ENCODE results near the gene PRUNE2.

PRUNE2 gene

GRCh38 chr9:76732341-76732958, 173.5 kb downstream of the PRUNE2 start:
- Histone ChIP-seq H3K27ac (ENCODE audit: insufficient read depth, low read depth, low read length, poor library complexity, severe bottlenecking) (no peak overlapping the region), H3K9me3 (ENCODE audit: control insufficient read depth, low read length) (no peaks in the 10 kb centered on the region), H3K4me1 (ENCODE audit: control insufficient read depth, insufficient read depth, low read length) (no peaks in the 10 kb centered on the region), H3K4me3 (ENCODE audit: insufficient read depth, low read depth, low read length) (no peak overlapping the region), H3K36me3 (ENCODE audit: control insufficient read depth, insufficient read depth, low read length) (no peaks in the 10 kb centered on the region), H3K27me3 (ENCODE audit: control insufficient read depth, insufficient read depth, low read length, poor library complexity, severe bottlenecking) (no peaks in the 10 kb centered on the region)
- 94 to 97% methylated on average over 3 of the region's 3 CpGs for WGBS, 2 experiments

GRCh38 chr9:76730801-76731200, 175.1 kb downstream of the PRUNE2 start:
- Histone ChIP-seq H3K27ac (ENCODE audit: insufficient read depth, low read depth, low read length, poor library complexity, severe bottlenecking) (no peak overlapping the region), H3K27me3 (ENCODE audit: control insufficient read depth, insufficient read depth, low read length, poor library complexity, severe bottlenecking) (no peaks in the 10 kb centered on the region)
- WGBS, 2 experiments, result 94 to 96% methylated on average over 6 of the region's 6 CpGs

GRCh38 chr9:76729980-76730737, 175.8 kb downstream of the PRUNE2 start:
- WGBS, 2 experiments, result 92 to 96% methylated on average over 8 of the region's 8 CpGs
- Histone ChIP-seq H3K9me3 (ENCODE audit: control insufficient read depth, low read length) (no peaks in the 10 kb centered on the region), H3K27me3 (ENCODE audit: control insufficient read depth, insufficient read depth, low read length, poor library complexity, severe bottlenecking) (no peaks in the 10 kb centered on the region), H3K4me3 (ENCODE audit: insufficient read depth, low read depth, low read length) (no peak overlapping the region), H3K4me1 (ENCODE audit: control insufficient read depth, insufficient read depth, low read length) (no peaks in the 10 kb centered on the region), H3K27ac (ENCODE audit: insufficient read depth, low read depth, low read length, poor library complexity, severe bottlenecking) (no peak overlapping the region), H3K36me3 (ENCODE audit: control insufficient read depth, insufficient read depth, low read length) (no peaks in the 10 kb centered on the region)

More at GRCh38 chr9:76730801-76731200, 175.1 kb downstream of the PRUNE2 start:
- Histone ChIP-seq H3K9me3 (ENCODE audit: control insufficient read depth, low read length) (no peaks in the 10 kb centered on the region), H3K4me3 (ENCODE audit: insufficient read depth, low read depth, low read length) (no peak overlapping the region), H3K4me1 (ENCODE audit: control insufficient read depth, insufficient read depth, low read length) (no peaks in the 10 kb centered on the region), H3K36me3 (ENCODE audit: control insufficient read depth, insufficient read depth, low read length) (no peaks in the 10 kb centered on the region)

GRCh38 chr9:76729116-76729515, 176.8 kb downstream of the PRUNE2 start:
- no peaks in the 10 kb centered on the region for H3K4me1 ChIP-seq (ENCODE audit: control insufficient read depth, insufficient read depth, low read length)
- H3K36me3 ChIP-seq (ENCODE audit: control insufficient read depth, insufficient read depth, low read length), result no peaks in the 10 kb centered on the region
- WGBS, 2 experiments, result 89 to 97% methylated on average over 3 of the region's 3 CpGs
- H3K27ac ChIP-seq (ENCODE audit: insufficient read depth, low read depth, low read length, poor library complexity, severe bottlenecking), result no peak overlapping the region
- H3K4me3 ChIP-seq (ENCODE audit: insufficient read depth, low read depth, low read length), result no peak overlapping the region
- no peaks in the 10 kb centered on the region for H3K27me3 ChIP-seq (ENCODE audit: control insufficient read depth, insufficient read depth, low read length, poor library complexity, severe bottlenecking)
- H3K9me3 ChIP-seq (ENCODE audit: control insufficient read depth, low read length), result no peaks in the 10 kb centered on the region

GRCh38 chr9:76725885-76726284, 180.0 kb downstream of the PRUNE2 start:
- Histone ChIP-seq H3K4me3 (ENCODE audit: insufficient read depth, low read depth, low read length) (no peak overlapping the region), H3K9me3 (ENCODE audit: control insufficient read depth, low read length) (no peaks in the 10 kb centered on the region), H3K4me1 (ENCODE audit: control insufficient read depth, insufficient read depth, low read length) (no peaks in the 10 kb centered on the region), H3K36me3 (ENCODE audit: control insufficient read depth, insufficient read depth, low read length) (no peaks in the 10 kb centered on the region), H3K27ac (ENCODE audit: insufficient read depth, low read depth, low read length, poor library complexity, severe bottlenecking) (no peak overlapping the region), H3K27me3 (ENCODE audit: control insufficient read depth, insufficient read depth, low read length, poor library complexity, severe bottlenecking) (no peaks in the 10 kb centered on the region)
- 76 to 82% methylated on average over 6 of the region's 6 CpGs for WGBS, 2 experiments

- 90 to 92% methylated on average over 3 to 4 of the region's 4 CpGs for WGBS, 2 experiments
- no peaks in the 10 kb centered on the region for H3K36me3 ChIP-seq (ENCODE audit: control insufficient read depth, insufficient read depth, low read length)
- H3K27me3 ChIP-seq (ENCODE audit: control insufficient read depth, insufficient read depth, low read length, poor library complexity, severe bottlenecking), result no peaks in the 10 kb centered on the region
- no peaks in the 10 kb centered on the region for H3K9me3 ChIP-seq (ENCODE audit: control insufficient read depth, low read length)
- no peak overlapping the region for H3K4me3 ChIP-seq (ENCODE audit: insufficient read depth, low read depth, low read length)
- no peaks in the 10 kb centered on the region for H3K4me1 ChIP-seq (ENCODE audit: control insufficient read depth, insufficient read depth, low read length)
- H3K27ac ChIP-seq (ENCODE audit: insufficient read depth, low read depth, low read length, poor library complexity, severe bottlenecking), result no peak overlapping the region
Measured at GRCh38 chr9:76725011-76725546, 180.8 kb downstream of the PRUNE2 start.

- 83 to 84% methylated on average over 2 to 3 of the region's 3 CpGs for WGBS, 2 experiments
- Histone ChIP-seq H3K4me1 (ENCODE audit: control insufficient read depth, insufficient read depth, low read length) (no peaks in the 10 kb centered on the region), H3K4me3 (ENCODE audit: insufficient read depth, low read depth, low read length) (no peak overlapping the region)
Measured at GRCh38 chr9:76720245-76720644, 185.7 kb downstream of the PRUNE2 start.

GRCh38 chr9:76718166-76718565, 187.7 kb downstream of the PRUNE2 start:
- Histone ChIP-seq H3K36me3 (ENCODE audit: control insufficient read depth, insufficient read depth, low read length) (no peaks in the 10 kb centered on the region), H3K27ac (ENCODE audit: insufficient read depth, low read depth, low read length, poor library complexity, severe bottlenecking) (no peak overlapping the region), H3K4me1 (ENCODE audit: control insufficient read depth, insufficient read depth, low read length) (no peaks in the 10 kb centered on the region), H3K27me3 (ENCODE audit: control insufficient read depth, insufficient read depth, low read length, poor library complexity, severe bottlenecking) (no peaks in the 10 kb centered on the region), H3K4me3 (ENCODE audit: insufficient read depth, low read depth, low read length) (no peak overlapping the region), H3K9me3 (ENCODE audit: control insufficient read depth, low read length) (no peaks in the 10 kb centered on the region)
- 77 to 83% methylated on average over 3 to 4 of the region's 4 CpGs for WGBS, 2 experiments

More at GRCh38 chr9:76720245-76720644, 185.7 kb downstream of the PRUNE2 start:
- Histone ChIP-seq H3K36me3 (ENCODE audit: control insufficient read depth, insufficient read depth, low read length) (no peaks in the 10 kb centered on the region), H3K27ac (ENCODE audit: insufficient read depth, low read depth, low read length, poor library complexity, severe bottlenecking) (no peak overlapping the region), H3K27me3 (ENCODE audit: control insufficient read depth, insufficient read depth, low read length, poor library complexity, severe bottlenecking) (no peaks in the 10 kb centered on the region), H3K9me3 (ENCODE audit: control insufficient read depth, low read length) (no peaks in the 10 kb centered on the region)

- Histone ChIP-seq H3K9me3 (ENCODE audit: control insufficient read depth, low read length) (no peaks in the 10 kb centered on the region), H3K27me3 (ENCODE audit: control insufficient read depth, insufficient read depth, low read length, poor library complexity, severe bottlenecking) (no peaks in the 10 kb centered on the region), H3K4me1 (ENCODE audit: control insufficient read depth, insufficient read depth, low read length) (no peaks in the 10 kb centered on the region), H3K36me3 (ENCODE audit: control insufficient read depth, insufficient read depth, low read length) (no peaks in the 10 kb centered on the region), H3K27ac (ENCODE audit: insufficient read depth, low read depth, low read length, poor library complexity, severe bottlenecking) (no peak overlapping the region), H3K4me3 (ENCODE audit: insufficient read depth, low read depth, low read length) (no peak overlapping the region)
- WGBS, 2 experiments, result 90% methylated on average over 5 of the region's 5 CpGs
Measured at GRCh38 chr9:76717613-76718012, 188.3 kb downstream of the PRUNE2 start.

GRCh38 chr9:76717176-76717575, 188.7 kb downstream of the PRUNE2 start:
- 95 to 98% methylated on average over 5 of the region's 5 CpGs for WGBS, 2 experiments
- no peak overlapping the region for H3K27ac ChIP-seq (ENCODE audit: insufficient read depth, low read depth, low read length, poor library complexity, severe bottlenecking)

More at GRCh38 chr9:76717176-76717575, 188.7 kb downstream of the PRUNE2 start:
- Histone ChIP-seq H3K27me3 (ENCODE audit: control insufficient read depth, insufficient read depth, low read length, poor library complexity, severe bottlenecking) (no peaks in the 10 kb centered on the region), H3K4me3 (ENCODE audit: insufficient read depth, low read depth, low read length) (no peak overlapping the region), H3K36me3 (ENCODE audit: control insufficient read depth, insufficient read depth, low read length) (no peaks in the 10 kb centered on the region), H3K9me3 (ENCODE audit: control insufficient read depth, low read length) (no peaks in the 10 kb centered on the region), H3K4me1 (ENCODE audit: control insufficient read depth, insufficient read depth, low read length) (no peaks in the 10 kb centered on the region)
